HCT116 (cell line): ENCODE results near the gene BCR. TPM values are rescaled to one million over a fixed set of nuclear protein-coding genes. Genes with fewer than 3 reads are reported as not detected.

ENCODE experiments used
- ATAC-seq: fragments of 200-7000 bp; cut with Tn5 transposase; 2 replicates; pipeline ENCODE4 v1.9.1; 2020; ENCODE audit warnings: mild to moderate bottlenecking, moderate library complexity
- BruUV-seq: library from RNA; stranded (reverse); fragments of 400-500 nt; replicated peaks from 2 replicates; lab custom pipeline; 2021; lab: Mats Ljungman, UMichigan
- CTCF ChIA-PET: fragments of 300-600 bp; sonication (Branson Sonifier 250); formaldehyde crosslinking; loops from one replicate; lab custom pipeline; 2021; ENCODE audit warnings: antibody characterized with exemption; lab: Charles Lee
- POLR2A ChIA-PET: fragments of 300-600, 350-600 bp; sonication (Branson Sonifier 250); formaldehyde crosslinking; loops from one replicate; lab custom pipeline; 2021; ENCODE audit warnings: antibody characterized with exemption; lab: Charles Lee
- RAD21 ChIA-PET, 2 experiments: fragments of 300-600 bp; sonication (Branson Sonifier 250); formaldehyde crosslinking; loops; one replicate each; lab custom pipeline; 2023; ENCODE audit warnings: low total read pairs in 2 of 2; ENCODE audit not compliant: uncharacterized antibody in 2 of 2, unreplicated experiment in 2 of 2, low non-redundant PET in 1 of 2; lab: Charles Lee
- DNase-seq: peaks from one replicate; pipeline ENCODE4 v3.0.0-alpha.2; 2010; ENCODE audit warnings: low read depth, low spot score
- H2AFZ ChIP-seq: fragments of 200-600 bp; shearing (Covaris generic), sonication (generic); 2 replicates; pipeline ENCODE4 v1.6.1; 2017; ENCODE audit warnings: low read depth, mixed run types, mixed read lengths, antibody characterized with exemption, low read length; ENCODE audit not compliant: poor library complexity, severe bottlenecking
- H3K27ac ChIP-seq: 2 replicates; pipeline ENCODE4 v1.5.1; 2012; ENCODE audit warnings: low read depth, low read length
- H3K27me3 ChIP-seq: fragments of 200-600 bp; sonication (generic); 2 replicates; pipeline ENCODE4 v1.6.1; 2016; ENCODE audit warnings: mixed run types, low read length, mixed read lengths; ENCODE audit not compliant: insufficient read depth
- H3K36me3 ChIP-seq, 2 experiments: fragments of 200-500 bp in 1 of 2; fragments of 200-600 bp in 1 of 2; sonication (Bioruptor generic) in 1 of 2; sonication (generic) in 1 of 2; 2 replicates each; pipeline versions ENCODE4 v1.5.1 to v1.6.1; 2014 to 2016; ENCODE audit warnings: low read length in 2 of 2, inconsistent platforms in 1 of 2, mixed read lengths in 1 of 2, mixed run types in 1 of 2; ENCODE audit not compliant: insufficient read depth in 2 of 2, control insufficient read depth in 1 of 2
- H3K4me1 ChIP-seq, 2 experiments: fragments of 200-600 bp in 1 of 2; sonication (generic) in 1 of 2; 2 replicates each; pipeline versions ENCODE4 v1.5.1 to v1.6.1; 2012 to 2017; ENCODE audit warnings: low read length in 2 of 2, inconsistent platforms in 1 of 2, mild to moderate bottlenecking in 1 of 2, mixed read lengths in 1 of 2, mixed run types in 1 of 2, moderate library complexity in 1 of 2; ENCODE audit not compliant: insufficient read depth in 2 of 2, control insufficient read depth in 1 of 2
- H3K4me2 ChIP-seq: fragments of 200-600 bp; sonication (generic); 2 replicates; pipeline ENCODE4 v1.6.1; 2017; ENCODE audit warnings: mixed run types, low read length, mixed read lengths
- H3K4me3 ChIP-seq, 2 experiments: fragments of 200-600 bp in 1 of 2; sonication (generic) in 1 of 2; replicated peaks in 1 of 2; 2 replicates each; pipeline ENCODE4 v1.5.1; 2011 to 2016; ENCODE audit warnings: low read length in 2 of 2, control low read depth in 1 of 2, low read depth in 1 of 2, mild to moderate bottlenecking in 1 of 2, mixed read lengths in 1 of 2, mixed run types in 1 of 2
- H3K79me2 ChIP-seq: fragments of 200-600 bp; sonication (generic); 2 replicates; pipeline ENCODE4 v1.6.1; 2017; ENCODE audit warnings: mild to moderate bottlenecking, mixed run types, low read length, moderate library complexity, mixed read lengths; ENCODE audit not compliant: insufficient read depth
- H3K9ac ChIP-seq: fragments of 200-600 bp; sonication (generic); 2 replicates; pipeline ENCODE4 v1.6.1; 2016; ENCODE audit warnings: low read length, mixed read lengths
- H3K9me2 ChIP-seq: fragments of 200-600 bp; sonication (generic), shearing (Covaris generic); 2 replicates; pipeline ENCODE4 v1.6.1; 2017; ENCODE audit warnings: mixed run types, mild to moderate bottlenecking, moderate library complexity; ENCODE audit not compliant: insufficient read depth
- H3K9me3 ChIP-seq, 2 experiments: fragments of 200-500 bp in 1 of 2; fragments of 200-600 bp in 1 of 2; sonication (Bioruptor generic) in 1 of 2; sonication (generic) in 1 of 2; 2 replicates each; pipeline ENCODE4 v1.6.1; 2014 to 2017; ENCODE audit warnings: low read length in 2 of 2, mixed read lengths in 2 of 2, inconsistent platforms in 1 of 2, low read depth in 1 of 2, mild to moderate bottlenecking in 1 of 2, mixed run types in 1 of 2, moderate library complexity in 1 of 2; ENCODE audit not compliant: control insufficient read depth in 1 of 2, insufficient read depth in 1 of 2
- H4K20me1 ChIP-seq: fragments of 200-600 bp; sonication (generic), shearing (Covaris generic); 2 replicates; pipeline ENCODE4 v1.6.1; 2017; ENCODE audit warnings: mixed run types, mild to moderate bottlenecking, moderate library complexity; ENCODE audit not compliant: insufficient read depth
- CBX3 ChIP-seq: IDR thresholded peaks from 2 replicates; pipeline ENCODE4 v1.6.1; 2012; ENCODE audit warnings: low read depth
- CEBPB ChIP-seq: IDR thresholded peaks from 2 replicates; pipeline ENCODE4 v1.6.1; 2012; ENCODE audit warnings: low read depth
- EGR1 ChIP-seq: IDR thresholded peaks from 2 replicates; pipeline ENCODE4 v1.6.1; 2012; ENCODE audit warnings: low read depth
- FOSL1 ChIP-seq: IDR thresholded peaks from 2 replicates; pipeline ENCODE4 v1.6.1; 2012; ENCODE audit warnings: low read depth
- POLR2A ChIP-seq: IDR thresholded peaks from 2 replicates; pipeline ENCODE4 v1.7.0; 2011; ENCODE audit warnings: borderline replicate concordance; ENCODE audit not compliant: insufficient read depth, insufficient read length; ENCODE audit errors: extremely low read depth
- SRF ChIP-seq: IDR thresholded peaks from 2 replicates; pipeline ENCODE4 v1.6.1; 2012; ENCODE audit warnings: low read depth
- TCF7L2 ChIP-seq: IDR thresholded peaks from 2 replicates; pipeline ENCODE4 v1.7.0; 2011; ENCODE audit warnings: borderline replicate concordance, inconsistent platforms; ENCODE audit not compliant: insufficient read depth, insufficient read length; ENCODE audit errors: extremely low read depth
- ZFX ChIP-seq: fragments of 450-650 bp; IDR thresholded peaks from 2 replicates; pipeline ENCODE4 v1.6.1; 2017
- intact Hi-C: fragments of 100-400 bp; cut with micrococcal nuclease; formaldehyde crosslinking; loops from 2 replicates; pipeline ENCODE4 v1.10.0; 2022
- total RNA-seq: library from RNA; stranded (reverse); gene quantifications from one replicate; pipeline ENCODE4 v1.2.1, GENCODE V29; 2021; ENCODE audit not compliant: unreplicated experiment
- TF ChIP-seq, protein P1 (sequence below), 3 experiments: fragments of 200-600 bp in 1 of 3; sonication (generic) in 1 of 3; IDR thresholded peaks in 2 of 3; conservative IDR thresholded peaks in 1 of 3; 2 replicates each; pipeline ENCODE4 v1.5.1; 2012 to 2017; ENCODE audit warnings: low read depth in 2 of 3, low read length in 2 of 3, antibody characterized with exemption in 1 of 3, borderline replicate concordance in 1 of 3, control low read depth in 1 of 3, mild to moderate bottlenecking in 1 of 3, mixed read lengths in 1 of 3, mixed run types in 1 of 3, moderate library complexity in 1 of 3; ENCODE audit not compliant: insufficient read depth in 1 of 3
- TF ChIP-seq, protein P2 (sequence below): IDR thresholded peaks from 2 replicates; pipeline ENCODE4 v1.6.1; 2011; ENCODE audit warnings: mild to moderate bottlenecking, low read length, moderate library complexity; ENCODE audit not compliant: insufficient replicate concordance; ENCODE audit errors: extremely low read depth
- TF ChIP-seq, protein P3 (sequence below): IDR thresholded peaks from 2 replicates; pipeline ENCODE4 v1.6.1; 2012; ENCODE audit warnings: low read depth

The BCR gene
- total RNA-seq, 1 experiment from 2014 or later, result 39.7 TPM

DNA sequence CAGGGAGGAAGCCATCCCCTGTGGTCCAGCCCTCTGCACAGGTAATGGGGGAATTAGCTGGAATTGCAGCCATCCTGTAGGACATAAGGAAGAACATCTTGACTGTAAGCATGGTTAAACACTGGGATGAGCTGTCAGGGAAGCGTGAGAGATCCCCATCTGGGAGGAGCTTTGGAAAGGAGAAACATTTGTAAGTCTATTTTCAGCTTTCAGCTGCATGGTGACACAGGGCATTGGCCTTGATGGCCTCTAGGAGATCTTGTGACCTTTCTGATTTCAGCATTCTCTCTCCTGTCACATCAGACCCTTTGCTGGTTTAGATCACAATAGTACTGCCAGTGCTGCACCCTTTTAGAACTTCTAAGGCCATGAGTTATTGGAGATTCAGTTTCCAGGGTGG is 47.1 kb downstream of the BCR start:
- Histone ChIP-seq H3K27ac (no peak overlapping the region), H3K27me3 (no peaks in the 10 kb centered on the region), H3K9ac (no peak overlapping the region), H3K9me2 (no peaks in the 10 kb centered on the region), H3K4me1 (peaks cover 6 to 8% of the 10 kb centered on the region in 2 experiments; a peak in 3 of 4 replicates), H3K9me3 (peaks cover 0 to 3% of the 10 kb centered on the region in 2 experiments; a peak in 1 of 4 replicates), H3K36me3 (no peaks in the 10 kb centered on the region), H3K4me3 (no peak overlapping the region), H3K79me2 (peaks cover 94% of the 10 kb centered on the region), H2AFZ (no peak overlapping the region), H3K4me2 (no peak overlapping the region), H4K20me1 (peaks cover 10% of the 10 kb centered on the region)
- no peak for TF ChIP-seq POLR2A
- no peak for TF ChIP-seq CBX3
- TF ChIP-seq EGR1, result no peak
- TF ChIP-seq, protein P1, sequence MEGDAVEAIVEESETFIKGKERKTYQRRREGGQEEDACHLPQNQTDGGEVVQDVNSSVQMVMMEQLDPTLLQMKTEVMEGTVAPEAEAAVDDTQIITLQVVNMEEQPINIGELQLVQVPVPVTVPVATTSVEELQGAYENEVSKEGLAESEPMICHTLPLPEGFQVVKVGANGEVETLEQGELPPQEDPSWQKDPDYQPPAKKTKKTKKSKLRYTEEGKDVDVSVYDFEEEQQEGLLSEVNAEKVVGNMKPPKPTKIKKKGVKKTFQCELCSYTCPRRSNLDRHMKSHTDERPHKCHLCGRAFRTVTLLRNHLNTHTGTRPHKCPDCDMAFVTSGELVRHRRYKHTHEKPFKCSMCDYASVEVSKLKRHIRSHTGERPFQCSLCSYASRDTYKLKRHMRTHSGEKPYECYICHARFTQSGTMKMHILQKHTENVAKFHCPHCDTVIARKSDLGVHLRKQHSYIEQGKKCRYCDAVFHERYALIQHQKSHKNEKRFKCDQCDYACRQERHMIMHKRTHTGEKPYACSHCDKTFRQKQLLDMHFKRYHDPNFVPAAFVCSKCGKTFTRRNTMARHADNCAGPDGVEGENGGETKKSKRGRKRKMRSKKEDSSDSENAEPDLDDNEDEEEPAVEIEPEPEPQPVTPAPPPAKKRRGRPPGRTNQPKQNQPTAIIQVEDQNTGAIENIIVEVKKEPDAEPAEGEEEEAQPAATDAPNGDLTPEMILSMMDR (IDR thresholded peaks at IDR 0.05 in 2 of 3, conservative IDR thresholded peaks at IDR 0.05 in 1 of 3; ENCODE audit: borderline replicate concordance in 1 of 3, insufficient read depth in 1 of 3, low read depth in 2 of 3, low read length in 2 of 3), result no peak
- TF ChIP-seq, protein P2, sequence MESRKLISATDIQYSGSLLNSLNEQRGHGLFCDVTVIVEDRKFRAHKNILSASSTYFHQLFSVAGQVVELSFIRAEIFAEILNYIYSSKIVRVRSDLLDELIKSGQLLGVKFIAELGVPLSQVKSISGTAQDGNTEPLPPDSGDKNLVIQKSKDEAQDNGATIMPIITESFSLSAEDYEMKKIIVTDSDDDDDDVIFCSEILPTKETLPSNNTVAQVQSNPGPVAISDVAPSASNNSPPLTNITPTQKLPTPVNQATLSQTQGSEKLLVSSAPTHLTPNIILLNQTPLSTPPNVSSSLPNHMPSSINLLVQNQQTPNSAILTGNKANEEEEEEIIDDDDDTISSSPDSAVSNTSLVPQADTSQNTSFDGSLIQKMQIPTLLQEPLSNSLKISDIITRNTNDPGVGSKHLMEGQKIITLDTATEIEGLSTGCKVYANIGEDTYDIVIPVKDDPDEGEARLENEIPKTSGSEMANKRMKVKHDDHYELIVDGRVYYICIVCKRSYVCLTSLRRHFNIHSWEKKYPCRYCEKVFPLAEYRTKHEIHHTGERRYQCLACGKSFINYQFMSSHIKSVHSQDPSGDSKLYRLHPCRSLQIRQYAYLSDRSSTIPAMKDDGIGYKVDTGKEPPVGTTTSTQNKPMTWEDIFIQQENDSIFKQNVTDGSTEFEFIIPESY, result no peak
- TF ChIP-seq, protein P3, sequence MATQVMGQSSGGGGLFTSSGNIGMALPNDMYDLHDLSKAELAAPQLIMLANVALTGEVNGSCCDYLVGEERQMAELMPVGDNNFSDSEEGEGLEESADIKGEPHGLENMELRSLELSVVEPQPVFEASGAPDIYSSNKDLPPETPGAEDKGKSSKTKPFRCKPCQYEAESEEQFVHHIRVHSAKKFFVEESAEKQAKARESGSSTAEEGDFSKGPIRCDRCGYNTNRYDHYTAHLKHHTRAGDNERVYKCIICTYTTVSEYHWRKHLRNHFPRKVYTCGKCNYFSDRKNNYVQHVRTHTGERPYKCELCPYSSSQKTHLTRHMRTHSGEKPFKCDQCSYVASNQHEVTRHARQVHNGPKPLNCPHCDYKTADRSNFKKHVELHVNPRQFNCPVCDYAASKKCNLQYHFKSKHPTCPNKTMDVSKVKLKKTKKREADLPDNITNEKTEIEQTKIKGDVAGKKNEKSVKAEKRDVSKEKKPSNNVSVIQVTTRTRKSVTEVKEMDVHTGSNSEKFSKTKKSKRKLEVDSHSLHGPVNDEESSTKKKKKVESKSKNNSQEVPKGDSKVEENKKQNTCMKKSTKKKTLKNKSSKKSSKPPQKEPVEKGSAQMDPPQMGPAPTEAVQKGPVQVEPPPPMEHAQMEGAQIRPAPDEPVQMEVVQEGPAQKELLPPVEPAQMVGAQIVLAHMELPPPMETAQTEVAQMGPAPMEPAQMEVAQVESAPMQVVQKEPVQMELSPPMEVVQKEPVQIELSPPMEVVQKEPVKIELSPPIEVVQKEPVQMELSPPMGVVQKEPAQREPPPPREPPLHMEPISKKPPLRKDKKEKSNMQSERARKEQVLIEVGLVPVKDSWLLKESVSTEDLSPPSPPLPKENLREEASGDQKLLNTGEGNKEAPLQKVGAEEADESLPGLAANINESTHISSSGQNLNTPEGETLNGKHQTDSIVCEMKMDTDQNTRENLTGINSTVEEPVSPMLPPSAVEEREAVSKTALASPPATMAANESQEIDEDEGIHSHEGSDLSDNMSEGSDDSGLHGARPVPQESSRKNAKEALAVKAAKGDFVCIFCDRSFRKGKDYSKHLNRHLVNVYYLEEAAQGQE, result no peak
- TF ChIP-seq FOSL1, result no peak
- TF ChIP-seq SRF, result no peak
- TF ChIP-seq ZFX, result no peak
- no peak for TF ChIP-seq CEBPB
- TF ChIP-seq TCF7L2, result no peak
- ChIA-PET CTCF (no interaction called here), POLR2A (no interaction called here), RAD21 (no interaction called here)
- BruUV-seq, result no TSS peak
- DNase-seq (no peak), ATAC-seq (no peak)
- intact Hi-C loops, result no loop called here
